Muscle layer of duodenum (tissue), 2 donors: ENCODE measurements around the gene TRABD2B.

ENCODE experiments used
- H3K27ac ChIP-seq: one replicate; pipeline ENCODE4 v1.7.0; 2013; ENCODE audit warnings: mild to moderate bottlenecking, low read length
- H3K27me3 ChIP-seq: one replicate; pipeline ENCODE4 v1.7.0; 2013; ENCODE audit warnings: low read depth, mild to moderate bottlenecking, control low read depth, low read length
- H3K36me3 ChIP-seq, 2 donors: one replicate each; pipeline ENCODE4 v1.7.0; 2013; ENCODE audit warnings: low read length in 2 of 2, control low read depth in 1 of 2, mild to moderate bottlenecking in 1 of 2; ENCODE audit not compliant: insufficient read depth in 2 of 2, control insufficient read depth in 1 of 2
- H3K4me1 ChIP-seq, 2 donors: one replicate each; pipeline ENCODE4 v1.7.0; 2013; ENCODE audit warnings: low read length in 2 of 2, mild to moderate bottlenecking in 2 of 2, control low read depth in 1 of 2, moderate library complexity in 1 of 2; ENCODE audit not compliant: insufficient read depth in 2 of 2, control insufficient read depth in 1 of 2
- H3K4me3 ChIP-seq, 2 donors: one replicate each; pipeline ENCODE4 v1.7.0; 2013; ENCODE audit warnings: low read length in 2 of 2, low read depth in 1 of 2, mild to moderate bottlenecking in 1 of 2
- H3K9me3 ChIP-seq, 2 donors: one replicate each; pipeline ENCODE4 v1.7.0; 2013; ENCODE audit warnings: low read length in 2 of 2, control low read depth in 1 of 2, mild to moderate bottlenecking in 1 of 2; ENCODE audit not compliant: control insufficient read depth in 1 of 2
- donor health status: healthy.

Gene TRABD2B

DNA sequence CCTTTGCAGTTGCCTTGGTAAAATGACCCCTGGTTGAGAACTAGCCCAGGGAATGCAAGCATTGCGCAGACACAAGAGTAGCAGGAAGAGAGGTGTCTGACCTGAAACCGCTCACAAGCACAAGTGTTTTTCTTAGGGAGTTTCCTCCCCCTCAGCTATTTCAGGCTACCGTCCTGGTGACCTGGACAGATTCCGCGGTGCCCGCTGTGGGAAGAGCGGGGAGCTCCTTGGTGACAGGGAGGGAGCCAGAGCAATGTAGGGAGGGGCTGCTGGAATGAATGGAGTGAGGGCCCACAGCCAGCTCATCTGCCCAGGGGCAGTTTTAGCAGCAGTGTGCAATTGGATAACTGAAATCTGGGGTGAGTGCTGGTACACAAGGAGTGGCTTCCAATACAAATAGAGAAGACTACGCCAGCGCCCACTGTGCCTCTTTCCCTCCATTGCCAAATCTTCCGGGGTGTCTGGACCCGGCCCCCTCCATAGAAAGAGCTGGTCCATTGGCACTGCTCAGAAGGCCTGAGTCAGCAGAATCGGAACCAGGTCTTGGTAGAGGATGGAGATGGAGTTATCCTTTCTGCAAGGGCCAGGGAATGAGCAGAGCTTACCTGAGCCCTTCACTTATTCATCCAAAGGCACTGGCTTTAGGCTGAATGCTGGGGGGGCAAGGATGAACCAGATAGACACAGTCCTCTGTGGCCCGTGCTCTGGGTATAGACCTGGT lies 82.8 kb downstream of the TRABD2B start:
- no peaks in the 10 kb centered on the region for H3K4me1 ChIP-seq
- no peak overlapping the region for H3K4me3 ChIP-seq
- no peaks in the 10 kb centered on the region for H3K27me3 ChIP-seq
- H3K9me3 ChIP-seq: no peaks in the 10 kb centered on the region
- H3K27ac ChIP-seq: no peak overlapping the region
- no peaks in the 10 kb centered on the region for H3K36me3 ChIP-seq

DNA sequence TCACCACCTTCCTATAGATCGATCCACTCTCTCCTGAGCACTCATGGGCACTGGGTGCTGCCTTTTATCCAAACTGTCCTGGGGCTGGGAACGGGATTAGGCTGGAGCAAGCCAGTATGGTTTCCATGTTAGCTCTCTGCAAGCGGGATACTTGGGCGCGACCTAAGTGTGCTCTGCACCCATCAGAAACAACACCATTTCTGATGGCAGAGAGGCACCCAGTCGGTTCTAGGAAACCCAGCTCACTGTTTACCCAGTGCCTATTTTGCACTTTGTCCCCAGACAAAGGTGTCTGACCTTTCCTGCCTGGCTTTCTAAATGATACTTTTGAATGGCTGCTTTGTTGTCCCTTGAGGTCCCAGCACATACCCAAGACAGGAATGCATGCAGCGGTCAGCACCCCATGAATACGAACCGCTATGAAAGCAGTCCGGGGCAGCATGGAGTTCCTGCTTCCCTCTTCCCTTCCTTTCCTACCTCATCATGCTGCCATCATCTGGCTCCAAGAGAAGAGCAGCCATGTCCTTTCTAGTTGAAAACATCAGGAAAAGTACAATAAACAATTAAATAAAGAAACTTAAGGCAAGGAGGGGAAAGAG lies 83.9 kb downstream of the TRABD2B start:
- no peaks in the 10 kb centered on the region for H3K36me3 ChIP-seq
- H3K27ac ChIP-seq: no peak overlapping the region
- no peaks in the 10 kb centered on the region for H3K9me3 ChIP-seq
- no peak overlapping the region for H3K4me3 ChIP-seq
- no peaks in the 10 kb centered on the region for H3K27me3 ChIP-seq
- no peaks in the 10 kb centered on the region for H3K4me1 ChIP-seq

DNA sequence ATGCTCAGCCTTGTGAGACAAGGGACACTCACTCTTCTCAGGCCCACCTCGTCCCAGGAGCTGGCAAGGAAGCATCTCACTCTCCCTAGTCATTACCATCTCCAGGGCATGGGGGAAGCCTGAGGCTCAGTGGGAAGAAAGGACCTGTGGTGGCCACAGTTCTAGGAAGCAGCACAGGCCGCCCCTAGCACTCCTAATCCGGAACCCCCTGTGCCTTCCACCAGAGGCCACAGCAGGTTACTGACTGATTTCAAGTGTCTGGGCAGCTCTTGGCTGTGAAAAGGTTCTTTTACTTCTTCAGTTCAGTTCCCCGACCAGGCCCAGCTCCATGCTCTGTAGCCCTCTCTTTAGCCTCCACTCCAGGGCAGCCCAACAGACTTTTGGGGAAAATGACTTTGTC lies 84.4 kb downstream of the TRABD2B start:
- Histone ChIP-seq H3K36me3 (no peaks in the 10 kb centered on the region), H3K9me3 (no peaks in the 10 kb centered on the region), H3K4me3 (no peak overlapping the region), H3K27ac (no peak overlapping the region), H3K27me3 (no peaks in the 10 kb centered on the region), H3K4me1 (no peaks in the 10 kb centered on the region)

DNA sequence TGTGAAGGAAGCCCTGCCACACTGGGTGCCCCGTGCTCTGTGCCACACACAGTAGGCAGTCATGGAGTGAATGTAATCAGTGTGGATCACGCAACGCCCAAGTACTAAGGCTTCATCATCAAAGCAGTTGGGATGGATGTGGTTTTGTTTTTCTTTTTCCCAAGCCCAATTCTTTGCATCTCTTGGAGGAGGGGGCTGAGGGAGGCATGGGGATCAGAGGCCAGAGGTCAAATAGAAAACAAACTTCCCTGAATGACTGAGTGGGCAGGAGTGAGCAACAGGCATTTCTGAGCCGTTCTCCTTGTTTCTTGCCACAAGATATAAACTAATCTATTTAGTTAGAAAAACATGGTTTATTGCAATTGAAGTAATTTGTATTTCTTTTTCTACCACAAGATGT lies 85.3 kb downstream of the TRABD2B start:
- Histone ChIP-seq H3K4me3 (no peak overlapping the region), H3K27ac (no peak overlapping the region), H3K27me3 (no peaks in the 10 kb centered on the region), H3K4me1 (no peaks in the 10 kb centered on the region), H3K9me3 (no peaks in the 10 kb centered on the region), H3K36me3 (no peaks in the 10 kb centered on the region)

DNA sequence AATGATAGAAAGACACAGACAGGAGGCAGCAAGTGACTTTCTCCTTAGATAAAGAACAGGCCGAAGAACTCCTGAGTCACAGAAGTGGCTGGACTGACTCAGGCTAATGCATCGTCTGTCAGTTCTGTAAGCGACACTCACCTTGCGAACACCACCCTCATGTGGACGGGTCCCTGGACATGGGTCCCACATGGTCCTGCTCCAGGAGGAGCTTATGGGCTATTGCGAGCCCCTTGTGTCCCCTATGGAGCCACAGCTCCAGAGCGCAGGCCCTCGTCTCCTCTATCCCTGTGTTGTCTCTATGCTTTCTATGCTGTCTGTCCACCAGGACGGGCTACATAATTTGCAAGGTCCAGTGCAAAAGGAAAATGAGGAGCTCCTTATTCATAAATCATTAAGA lies 85.8 kb downstream of the TRABD2B start:
- H3K4me1 ChIP-seq: no peaks in the 10 kb centered on the region
- no peaks in the 10 kb centered on the region for H3K9me3 ChIP-seq
- H3K4me3 ChIP-seq: no peak overlapping the region
- H3K36me3 ChIP-seq: no peaks in the 10 kb centered on the region
- no peaks in the 10 kb centered on the region for H3K27me3 ChIP-seq
- no peak overlapping the region for H3K27ac ChIP-seq

DNA sequence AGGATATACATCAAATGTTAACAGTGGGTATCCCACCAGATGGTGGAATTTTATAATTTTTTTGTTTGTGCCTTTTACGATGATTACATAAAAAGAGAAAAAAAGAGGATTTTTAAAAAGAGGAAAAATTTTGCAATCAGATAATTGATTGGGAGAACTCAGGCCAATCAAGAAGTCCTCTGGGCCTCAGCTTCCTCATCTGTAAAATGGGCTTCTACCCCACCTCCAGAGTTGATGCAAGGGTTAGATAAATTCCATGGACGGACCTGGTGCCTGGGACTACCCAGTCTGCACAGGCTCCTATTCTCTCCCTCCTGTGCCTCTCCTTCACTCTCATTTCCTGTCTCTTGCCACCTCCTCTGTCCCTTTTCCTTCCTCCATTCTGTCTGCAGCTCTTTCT lies 88.9 kb downstream of the TRABD2B start:
- H3K4me1 ChIP-seq: no peaks in the 10 kb centered on the region
- no peak overlapping the region for H3K27ac ChIP-seq
- no peaks in the 10 kb centered on the region for H3K27me3 ChIP-seq
- H3K4me3 ChIP-seq: no peak overlapping the region
- no peaks in the 10 kb centered on the region for H3K9me3 ChIP-seq
- H3K36me3 ChIP-seq: no peaks in the 10 kb centered on the region

DNA sequence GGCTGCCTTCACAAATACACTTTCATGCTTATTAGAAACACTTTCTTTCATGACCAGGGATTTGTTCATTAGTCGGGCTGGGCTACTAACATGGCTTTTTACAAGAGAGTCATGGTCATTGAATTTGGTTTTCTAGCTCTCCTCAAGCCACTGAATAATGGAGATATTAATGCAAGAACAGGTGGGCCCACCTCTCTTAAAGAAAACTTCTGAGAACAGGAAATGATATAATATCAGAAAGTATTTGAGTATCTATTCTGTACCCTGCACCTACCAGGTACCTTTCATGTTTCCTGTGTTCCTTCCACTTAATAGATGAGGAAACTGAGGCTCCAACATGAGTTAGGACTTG lies 90.0 kb downstream of the TRABD2B start:
- H3K9me3 ChIP-seq: no peaks in the 10 kb centered on the region
- H3K36me3 ChIP-seq: no peaks in the 10 kb centered on the region
- no peak overlapping the region for H3K4me3 ChIP-seq
- no peaks in the 10 kb centered on the region for H3K27me3 ChIP-seq
- H3K4me1 ChIP-seq: no peaks in the 10 kb centered on the region
- H3K27ac ChIP-seq: no peak overlapping the region

DNA sequence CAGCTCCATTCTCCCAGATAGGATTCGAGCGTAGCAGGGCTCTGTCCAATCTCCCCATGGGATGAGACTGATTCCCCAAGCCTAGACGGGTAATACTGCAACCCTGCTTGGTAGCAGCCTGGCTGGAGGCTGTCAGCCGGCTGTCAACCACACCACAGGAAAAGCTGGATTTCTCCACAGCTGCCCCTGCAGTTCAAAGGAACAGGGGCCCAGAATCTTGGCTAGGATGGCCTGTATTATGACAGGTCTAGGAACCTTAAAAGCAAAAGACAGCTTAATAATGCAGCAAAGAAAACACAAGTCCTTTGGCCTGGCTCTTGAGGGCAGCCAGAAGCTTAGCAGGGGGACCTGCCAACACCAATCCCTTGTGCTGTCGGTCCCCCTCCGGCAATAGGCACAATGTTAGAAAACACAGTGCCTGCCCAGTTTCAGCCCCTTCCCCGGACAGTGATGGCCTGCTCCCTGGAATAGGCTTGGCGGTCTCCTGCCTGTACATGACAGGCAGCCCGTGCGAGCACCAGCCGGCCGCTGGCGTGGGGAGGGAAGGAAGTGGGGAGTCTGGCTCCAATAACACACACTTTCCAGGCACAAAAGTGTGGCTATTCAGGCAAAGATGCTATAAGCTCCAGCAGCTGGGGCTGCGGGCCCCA lies 90.5 kb downstream of the TRABD2B start:
- Histone ChIP-seq H3K4me1 (no peaks in the 10 kb centered on the region), H3K36me3 (no peaks in the 10 kb centered on the region), H3K9me3 (no peaks in the 10 kb centered on the region), H3K27me3 (no peaks in the 10 kb centered on the region), H3K4me3 (no peak overlapping the region), H3K27ac (no peak overlapping the region)

DNA sequence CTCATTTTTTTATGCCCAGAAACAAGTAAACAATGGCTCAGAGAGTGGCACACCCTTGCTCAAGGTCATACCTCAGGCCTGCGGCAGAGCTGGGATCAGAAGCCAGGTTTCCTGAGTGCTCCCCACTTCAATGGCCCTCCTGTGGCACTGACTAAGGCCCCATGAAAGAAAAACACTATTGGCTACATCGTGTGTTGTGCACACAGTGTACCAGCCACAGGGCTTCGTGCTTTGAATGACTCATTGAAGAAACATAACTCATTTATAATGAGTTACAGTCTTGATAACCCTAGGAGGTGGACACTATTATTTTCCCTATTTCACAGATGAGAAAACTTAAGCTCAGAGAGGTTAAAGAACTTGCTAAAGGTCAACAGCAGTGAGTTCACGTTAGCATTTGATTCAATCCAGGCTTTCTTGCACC lies 91.2 kb downstream of the TRABD2B start:
- Histone ChIP-seq H3K9me3 (no peaks in the 10 kb centered on the region), H3K27me3 (no peaks in the 10 kb centered on the region), H3K27ac (no peak overlapping the region), H3K4me3 (no peak overlapping the region), H3K4me1 (no peaks in the 10 kb centered on the region), H3K36me3 (no peaks in the 10 kb centered on the region)

DNA sequence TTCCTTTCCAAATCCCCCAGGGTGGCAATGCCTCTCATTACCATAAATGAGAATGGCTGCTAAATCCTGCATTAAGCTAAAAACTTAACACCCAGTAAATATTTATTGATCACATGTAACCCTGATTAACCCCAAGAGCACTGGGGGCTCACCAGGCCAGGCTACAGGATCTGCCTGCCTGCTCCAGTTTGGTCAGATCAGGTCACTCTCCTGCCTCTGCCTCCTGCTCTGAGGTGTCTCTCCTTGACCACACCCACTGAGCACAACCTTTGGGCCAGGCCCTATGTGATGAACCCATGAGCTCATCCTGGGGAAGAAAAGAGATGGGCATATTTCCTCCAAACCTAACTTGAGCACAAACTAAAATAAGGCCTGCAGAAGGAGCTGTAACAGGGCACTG lies 93.5 kb downstream of the TRABD2B start:
- H3K36me3 ChIP-seq: no peaks in the 10 kb centered on the region
- H3K9me3 ChIP-seq: no peaks in the 10 kb centered on the region
- no peak overlapping the region for H3K27ac ChIP-seq
- no peaks in the 10 kb centered on the region for H3K4me1 ChIP-seq
- H3K27me3 ChIP-seq: no peaks in the 10 kb centered on the region
- H3K4me3 ChIP-seq: no peak overlapping the region

DNA sequence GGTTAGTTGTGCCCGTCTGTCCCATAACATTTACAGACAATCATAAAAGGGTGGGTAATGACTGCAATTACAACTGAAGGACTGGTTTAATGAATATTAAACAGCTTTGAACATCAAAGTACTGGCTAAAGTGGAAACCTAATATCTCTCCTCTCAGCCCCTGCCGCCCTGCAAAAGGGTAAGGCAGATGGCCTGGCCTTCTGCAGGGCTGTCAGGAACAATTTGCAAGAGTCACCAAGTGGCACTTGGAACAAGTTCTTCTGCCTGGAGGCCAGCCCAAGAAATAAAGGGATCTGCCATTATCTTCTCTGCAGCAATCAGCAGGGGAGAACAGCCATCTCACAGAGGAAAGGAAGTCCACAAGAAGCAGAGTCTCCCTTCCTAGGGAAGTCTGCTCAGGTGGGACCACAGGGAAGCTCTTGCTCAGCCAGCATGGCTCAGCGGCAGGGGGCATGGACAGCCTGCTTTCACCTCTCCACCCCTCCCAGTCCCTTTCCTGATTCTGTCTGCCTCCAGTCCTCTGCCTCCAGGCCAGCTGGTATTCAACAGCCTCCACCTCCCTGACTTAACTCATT lies 96.1 kb downstream of the TRABD2B start:
- Histone ChIP-seq H3K36me3 (no peaks in the 10 kb centered on the region), H3K9me3 (no peaks in the 10 kb centered on the region), H3K27me3 (no peaks in the 10 kb centered on the region), H3K27ac (no peak overlapping the region), H3K4me3 (no peak overlapping the region), H3K4me1 (no peaks in the 10 kb centered on the region)
